ENCODE results near the gene SOAT2. TPM values are rescaled to one million over a fixed set of nuclear protein-coding genes. Genes with fewer than 3 reads are reported as not detected.

Gene SOAT2
- total RNA-seq, 1 experiment from 2014 or later = not detected

DNA sequence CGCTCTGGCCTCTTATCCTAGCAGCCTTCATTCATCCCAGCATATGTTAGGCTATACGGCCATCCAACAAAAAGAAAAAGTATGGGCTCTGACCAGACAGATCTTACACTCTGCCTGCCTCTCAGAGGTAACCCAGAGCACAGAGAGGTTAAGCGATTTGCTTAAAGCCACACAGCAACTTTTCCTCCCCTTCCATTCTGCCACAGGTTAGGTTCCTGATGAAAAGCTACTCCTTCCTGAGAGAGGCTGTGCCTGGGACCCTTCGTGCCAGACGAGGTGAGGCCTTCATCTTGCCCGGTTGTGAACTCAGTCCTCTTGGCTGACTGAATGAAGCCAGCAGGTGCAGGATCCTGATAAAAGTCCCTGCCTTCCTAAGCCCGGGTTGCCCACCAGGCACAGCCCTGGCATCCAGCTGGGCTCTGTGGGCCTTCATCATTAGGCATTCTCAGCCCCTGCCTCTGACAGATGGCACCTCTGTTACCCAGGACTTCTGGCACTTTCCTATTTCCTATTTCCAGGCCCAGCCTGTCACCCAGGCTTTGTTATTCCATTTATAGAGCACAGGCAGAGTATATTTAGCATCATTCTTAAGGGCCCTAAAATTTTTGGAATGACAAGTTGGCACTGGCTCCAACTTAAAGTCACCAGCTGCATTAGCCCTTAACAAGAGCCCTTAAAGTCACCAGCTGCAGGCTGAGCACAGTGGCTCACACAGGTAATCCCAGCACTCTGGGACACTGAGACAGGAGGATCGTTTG, 12.8 kb downstream of the SOAT2 start:
- ChIA-PET CTCF (no interaction called here), POLR2A (ENCODE audit: low non-redundant PET) (no interaction called here)
- Histone ChIP-seq H3K4me3 (ENCODE audit: low read depth, low read length, poor library complexity, severe bottlenecking) (no peak overlapping the region), H3K27me3 (replicated peaks; ENCODE audit: insufficient read depth, low read depth, low read length, poor library complexity) (no peaks in the 10 kb centered on the region), H3K4me1 (ENCODE audit: insufficient read depth, low read length, poor library complexity, severe bottlenecking) (no peaks in the 10 kb centered on the region), H3K27ac (ENCODE audit: low read depth, low read length, poor library complexity, severe bottlenecking) (no peak overlapping the region), H3K9me3 (ENCODE audit: low read depth, low read length, poor library complexity, severe bottlenecking) (no peaks in the 10 kb centered on the region), H3K36me3 (ENCODE audit: insufficient read depth, low read length, poor library complexity, severe bottlenecking) (no peaks in the 10 kb centered on the region)
- DNase-seq (ENCODE audit: low spot score) = no peak
- no peak for TF ChIP-seq EZH2 (IDR thresholded peaks at IDR 0.05; ENCODE audit: borderline replicate concordance, low read depth, low read length, poor library complexity, severe bottlenecking)
- TF ChIP-seq, protein P1, sequence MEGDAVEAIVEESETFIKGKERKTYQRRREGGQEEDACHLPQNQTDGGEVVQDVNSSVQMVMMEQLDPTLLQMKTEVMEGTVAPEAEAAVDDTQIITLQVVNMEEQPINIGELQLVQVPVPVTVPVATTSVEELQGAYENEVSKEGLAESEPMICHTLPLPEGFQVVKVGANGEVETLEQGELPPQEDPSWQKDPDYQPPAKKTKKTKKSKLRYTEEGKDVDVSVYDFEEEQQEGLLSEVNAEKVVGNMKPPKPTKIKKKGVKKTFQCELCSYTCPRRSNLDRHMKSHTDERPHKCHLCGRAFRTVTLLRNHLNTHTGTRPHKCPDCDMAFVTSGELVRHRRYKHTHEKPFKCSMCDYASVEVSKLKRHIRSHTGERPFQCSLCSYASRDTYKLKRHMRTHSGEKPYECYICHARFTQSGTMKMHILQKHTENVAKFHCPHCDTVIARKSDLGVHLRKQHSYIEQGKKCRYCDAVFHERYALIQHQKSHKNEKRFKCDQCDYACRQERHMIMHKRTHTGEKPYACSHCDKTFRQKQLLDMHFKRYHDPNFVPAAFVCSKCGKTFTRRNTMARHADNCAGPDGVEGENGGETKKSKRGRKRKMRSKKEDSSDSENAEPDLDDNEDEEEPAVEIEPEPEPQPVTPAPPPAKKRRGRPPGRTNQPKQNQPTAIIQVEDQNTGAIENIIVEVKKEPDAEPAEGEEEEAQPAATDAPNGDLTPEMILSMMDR (conservative IDR thresholded peaks at IDR 0.05; ENCODE audit: low read depth, low read length) = no peak
- BruUV-seq (replicated peaks) = no TSS peak
- intact Hi-C loops (cut with micrococcal nuclease; ENCODE audit: unreplicated experiment) = no loop called here

DNA sequence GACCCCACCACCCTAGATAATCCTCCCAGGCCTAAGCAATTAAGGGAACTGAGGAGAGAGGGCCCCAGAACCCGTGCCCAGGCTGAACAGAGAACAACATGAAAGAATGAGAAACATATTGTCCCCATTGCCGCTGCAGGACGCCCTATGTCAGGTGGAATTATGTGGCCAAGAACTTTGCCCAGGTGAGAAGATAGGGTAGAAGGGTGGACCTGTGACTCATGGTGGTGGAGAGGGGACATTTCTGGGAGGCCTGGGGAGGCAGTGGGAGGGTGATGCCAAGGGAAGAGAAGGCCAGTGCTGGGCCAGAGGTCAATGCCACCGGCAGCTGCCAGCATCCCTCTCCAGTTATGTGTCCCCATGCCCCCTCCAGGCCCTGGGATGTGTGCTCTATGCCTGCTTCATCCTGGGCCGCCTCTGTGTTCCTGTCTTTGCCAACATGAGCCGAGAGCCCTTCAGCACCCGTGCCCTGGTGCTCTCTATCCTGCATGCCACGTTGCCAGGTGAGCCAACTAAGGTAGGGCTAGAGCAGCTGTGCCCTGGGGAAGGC, 15.5 kb downstream of the SOAT2 start:
- intact Hi-C loops (cut with micrococcal nuclease; ENCODE audit: unreplicated experiment) = no loop called here
- no peak overlapping the region for H3K27ac ChIP-seq (ENCODE audit: low read depth, low read length, poor library complexity, severe bottlenecking)
- no TSS peak for BruUV-seq (replicated peaks)
- ChIA-PET CTCF (no interaction called here), POLR2A (ENCODE audit: low non-redundant PET) (no interaction called here)
- TF ChIP-seq EZH2 (IDR thresholded peaks at IDR 0.05; ENCODE audit: borderline replicate concordance, low read depth, low read length, poor library complexity, severe bottlenecking) = no peak
- TF ChIP-seq, protein P1 (conservative IDR thresholded peaks at IDR 0.05; ENCODE audit: low read depth, low read length) = no peak
- no peaks in the 10 kb centered on the region for H3K27me3 ChIP-seq (replicated peaks; ENCODE audit: insufficient read depth, low read depth, low read length, poor library complexity)
- H3K4me3 ChIP-seq (ENCODE audit: low read depth, low read length, poor library complexity, severe bottlenecking) = no peak overlapping the region
- no peak for DNase-seq (ENCODE audit: low spot score)
- no peaks in the 10 kb centered on the region for H3K36me3 ChIP-seq (ENCODE audit: insufficient read depth, low read length, poor library complexity, severe bottlenecking)
- H3K9me3 ChIP-seq (ENCODE audit: low read depth, low read length, poor library complexity, severe bottlenecking) = no peaks in the 10 kb centered on the region
- no peaks in the 10 kb centered on the region for H3K4me1 ChIP-seq (ENCODE audit: insufficient read depth, low read length, poor library complexity, severe bottlenecking)

DNA sequence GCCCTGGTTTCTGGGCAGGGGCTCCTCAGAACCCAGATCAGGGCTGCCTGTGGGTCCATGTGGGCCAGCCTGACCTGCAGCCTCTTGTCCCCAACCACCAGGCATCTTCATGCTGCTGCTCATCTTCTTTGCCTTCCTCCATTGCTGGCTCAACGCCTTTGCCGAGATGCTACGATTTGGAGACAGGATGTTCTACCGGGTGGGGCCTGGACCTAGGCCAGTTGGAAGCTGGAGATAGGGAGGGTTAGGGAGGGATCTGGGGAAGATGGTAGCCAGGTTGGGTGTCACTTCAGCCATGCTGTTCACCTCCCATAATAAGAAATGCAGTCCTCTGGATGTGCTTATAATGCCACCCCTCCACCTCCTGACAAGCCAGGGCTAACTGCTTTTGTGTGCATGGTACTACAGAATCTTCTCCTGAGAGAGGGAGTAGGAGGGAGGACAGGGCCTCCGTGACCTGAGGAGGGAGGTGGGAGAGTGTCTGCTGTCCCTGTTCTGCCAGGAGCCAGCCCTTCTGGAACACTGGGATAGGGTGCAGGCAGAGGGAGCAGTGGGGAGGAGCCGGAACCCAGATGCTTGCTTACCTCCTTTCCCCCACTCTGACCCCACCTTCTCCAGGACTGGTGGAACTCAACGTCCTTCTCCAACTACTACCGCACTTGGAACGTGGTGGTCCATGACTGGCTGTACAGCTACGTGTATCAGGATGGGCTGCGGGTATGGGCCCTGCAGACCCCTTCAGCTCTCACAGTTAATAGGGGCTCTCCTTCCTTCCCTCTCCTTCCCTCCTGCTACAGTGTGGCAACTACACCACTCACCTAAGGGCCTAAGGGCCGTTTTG, 17.6 kb downstream of the SOAT2 start:
- ChIA-PET CTCF (no interaction called here), POLR2A (ENCODE audit: low non-redundant PET) (no interaction called here)
- Histone ChIP-seq H3K9me3 (ENCODE audit: low read depth, low read length, poor library complexity, severe bottlenecking) (no peaks in the 10 kb centered on the region), H3K4me1 (ENCODE audit: insufficient read depth, low read length, poor library complexity, severe bottlenecking) (no peaks in the 10 kb centered on the region), H3K27me3 (replicated peaks; ENCODE audit: insufficient read depth, low read depth, low read length, poor library complexity) (no peaks in the 10 kb centered on the region), H3K36me3 (ENCODE audit: insufficient read depth, low read length, poor library complexity, severe bottlenecking) (no peaks in the 10 kb centered on the region), H3K27ac (ENCODE audit: low read depth, low read length, poor library complexity, severe bottlenecking) (no peak overlapping the region), H3K4me3 (ENCODE audit: low read depth, low read length, poor library complexity, severe bottlenecking) (no peak overlapping the region)
- BruUV-seq (replicated peaks) = no TSS peak
- TF ChIP-seq EZH2 (IDR thresholded peaks at IDR 0.05; ENCODE audit: borderline replicate concordance, low read depth, low read length, poor library complexity, severe bottlenecking) = no peak
- TF ChIP-seq, protein P1 (conservative IDR thresholded peaks at IDR 0.05; ENCODE audit: low read depth, low read length) = no peak
- DNase-seq (ENCODE audit: low spot score) = no peak
- intact Hi-C loops (cut with micrococcal nuclease; ENCODE audit: unreplicated experiment) = no loop called here
